Stimulated activated CD4-positive, alpha-beta T cell treated with anti-CD3 and anti-CD28 coated beads, Interleukin-2, amount 100 ng/mL, for 24 hours (primary cell): ENCODE measurements around the gene ISY1.
A peak's percentile ranks its signal among the peaks of the same experiment; 100 is the strongest.
"Not testable (repeated sequence)": the region's sequence is repeated elsewhere in the genome, so short reads cannot be mapped to it uniquely, and the experiment has no call there.

Experiments
- DNase-seq, 2 donors: peaks; one replicate each; pipeline ENCODE4 v3.0.0-alpha.2; 2020

The ISY1 gene

GRCh38 chr3:129160891-129161859, at the start of gene ISY1:
Gene ISY1 (minus strand): TSS chr3:129161063. CDS start chr3:129160975, 88 bp downstream.
- DNase-seq: peak; percentile 85 to 86

DNA sequence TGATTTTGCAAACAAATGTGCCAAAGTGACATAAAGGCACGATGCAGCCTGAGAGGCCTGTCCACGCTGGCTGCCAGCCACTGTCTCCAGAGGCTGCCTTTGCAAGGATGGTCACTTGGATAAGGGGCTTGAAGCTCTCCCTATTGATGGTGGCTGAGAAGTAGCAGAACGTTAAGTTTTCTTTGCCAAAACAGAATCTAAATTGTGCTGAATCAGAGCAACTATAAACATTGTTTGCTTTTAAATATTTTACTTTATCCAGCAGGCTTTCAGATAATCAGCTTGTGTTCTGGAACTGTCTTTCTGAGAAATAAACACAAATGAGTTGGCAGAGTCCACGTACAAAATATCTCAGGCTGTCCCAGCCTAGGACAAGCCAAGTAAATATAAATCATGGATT, 46.6 kb upstream of the ISY1 start:
- no peak for DNase-seq

- no peak for DNase-seq
These were observed 44.4 kb upstream of the ISY1 start for GRCh38 chr3:129205109-129205832.

DNA sequence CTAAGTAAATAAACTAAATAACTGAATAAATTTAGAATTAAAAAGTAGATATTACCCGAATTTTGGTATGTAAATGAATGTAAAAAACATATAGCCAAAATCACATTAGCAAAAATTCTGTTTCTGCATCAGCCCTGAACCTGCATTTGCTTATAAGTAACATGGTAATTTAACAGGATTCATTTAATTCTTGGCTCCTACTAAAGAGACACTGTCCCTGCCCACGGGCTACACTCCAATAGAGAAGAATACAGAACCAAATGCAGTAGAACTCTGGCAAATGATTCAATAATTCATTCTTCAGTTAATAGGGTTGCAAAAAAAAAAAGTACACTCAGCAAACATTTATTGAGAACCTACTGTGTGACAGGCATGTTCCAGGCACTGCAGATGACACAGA, 43.6 kb upstream of the ISY1 start:
- no peak for DNase-seq

DNA sequence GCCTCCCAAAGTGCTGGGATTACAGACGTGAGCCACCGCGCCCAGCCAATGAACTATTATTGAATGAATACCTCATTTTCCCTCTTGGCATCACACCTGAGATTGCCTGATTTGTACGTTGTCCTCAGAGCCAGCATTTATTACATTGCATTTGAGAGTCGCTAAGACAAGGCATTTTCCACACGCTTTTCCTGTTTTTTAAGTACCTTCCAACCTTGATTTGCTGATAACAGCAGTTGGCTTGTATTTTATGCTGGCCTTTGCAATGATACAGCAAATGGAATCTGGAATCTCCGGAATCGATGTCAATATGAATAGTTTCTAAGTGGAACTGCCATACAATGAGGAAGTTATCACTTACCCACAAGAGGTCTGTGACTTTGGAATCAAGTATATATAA, 38.5 kb upstream of the ISY1 start:
- no peak for DNase-seq

GRCh38 chr3:129197321-129197720, 36.5 kb upstream of the ISY1 start:
- DNase-seq: no peak

GRCh38 chr3:129196601-129197000, 35.7 kb upstream of the ISY1 start:
- DNase-seq: no peak

DNA sequence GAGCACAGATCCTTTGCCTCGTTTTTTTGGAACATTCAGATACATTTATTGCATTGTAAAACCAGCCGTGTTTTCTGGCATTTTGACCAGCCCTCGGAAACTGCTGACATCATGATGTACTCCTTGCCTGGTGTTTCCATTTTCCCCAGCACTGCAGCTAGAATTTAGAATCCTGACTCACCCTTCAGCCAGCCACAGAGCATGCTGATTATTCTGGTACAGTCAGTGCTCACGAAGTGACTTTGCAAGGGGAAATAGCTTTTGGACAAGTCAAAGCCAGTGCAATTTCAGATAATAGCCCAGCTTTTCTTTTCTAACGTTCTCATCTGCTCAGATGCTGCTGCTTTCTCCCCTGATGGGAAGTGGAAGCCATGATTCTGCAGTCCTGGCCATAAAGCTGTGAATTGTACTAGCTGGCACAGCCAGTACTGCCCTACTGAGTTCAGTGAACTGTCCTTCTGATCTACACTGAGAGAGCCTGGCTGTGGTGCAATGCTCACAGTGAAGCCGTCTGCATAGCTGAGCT, 34.9 kb upstream of the ISY1 start:
- no peak for DNase-seq

- not testable (repeated sequence) for DNase-seq
These were observed 28.9 kb upstream of the ISY1 start for GRCh38 chr3:129189793-129190192.

DNA sequence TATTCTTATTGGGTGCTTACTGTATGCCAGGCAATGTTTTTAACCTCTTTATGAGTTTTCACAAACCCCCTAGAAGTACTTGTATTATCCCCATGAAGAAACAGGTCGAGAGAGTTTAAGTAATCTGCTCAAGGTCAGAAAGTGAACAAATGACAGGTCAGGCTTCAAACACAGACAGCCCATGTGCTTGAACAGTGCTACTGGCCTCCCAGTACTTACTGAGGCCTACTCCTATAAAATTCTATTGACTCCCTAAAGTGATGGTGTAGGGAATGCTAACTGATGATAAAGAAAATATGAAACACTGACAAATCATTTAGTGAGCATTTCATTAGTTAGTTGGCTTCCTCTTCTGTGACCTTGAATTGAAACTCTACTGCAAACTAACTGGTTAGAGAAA, 27.0 kb upstream of the ISY1 start:
- no peak for DNase-seq

- no peak for DNase-seq
These were observed 24.9 kb upstream of the ISY1 start for GRCh38 chr3:129185783-129186182.

- not testable (repeated sequence) for DNase-seq
These were observed 24.1 kb upstream of the ISY1 start for GRCh38 chr3:129184784-129185542.

- peak; percentile 40 to 50 for DNase-seq
These were observed 23.5 kb upstream of the ISY1 start for GRCh38 chr3:129184396-129184657.

DNA sequence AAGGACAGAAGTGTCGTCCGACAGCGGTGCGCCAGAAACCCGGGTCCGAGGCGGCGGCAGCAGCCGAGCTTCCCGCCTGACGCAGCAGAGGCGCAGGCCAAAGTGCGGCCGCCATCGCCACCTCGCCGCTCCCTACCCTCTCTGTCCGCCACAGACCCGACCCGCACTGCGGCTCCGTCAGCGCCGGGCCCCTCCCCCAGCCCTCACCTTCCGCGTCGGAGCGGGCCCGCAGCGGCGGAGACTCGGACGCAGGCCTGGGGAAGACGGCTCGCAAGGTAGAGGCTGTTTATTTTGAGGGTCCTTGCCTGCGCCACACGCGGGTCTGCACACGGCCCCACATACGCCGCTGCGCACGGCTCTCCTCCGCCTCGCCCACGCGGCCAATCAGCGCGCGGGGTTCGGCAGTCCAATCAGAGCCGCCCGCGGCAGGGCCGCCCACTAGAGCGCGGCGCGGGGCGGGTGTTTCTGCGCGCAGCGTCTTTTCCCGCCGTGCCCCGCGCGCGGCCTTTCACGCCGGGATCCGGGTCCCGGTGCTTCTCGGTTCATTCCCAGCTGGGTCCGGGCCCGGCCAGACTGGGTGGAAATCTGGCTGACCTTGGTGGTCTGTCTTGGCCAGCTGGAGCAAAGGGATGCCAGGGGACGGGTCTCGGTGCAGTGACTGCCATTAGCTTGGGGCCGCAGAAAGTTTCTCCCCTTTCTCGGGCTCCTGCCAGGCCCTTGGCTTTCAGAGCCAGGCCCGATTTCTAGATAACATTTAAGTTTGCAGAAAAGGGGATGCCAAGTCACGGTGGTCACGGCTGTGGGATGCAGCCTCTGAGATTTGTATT, 22.9 kb upstream of the ISY1 start, which contains the start of gene CNBP:
Gene CNBP, minus strand, starts transcription at position 328 of the 827 bp plus-strand sequence. CDS start 12,139 bp downstream, outside the sequence.
- DNase-seq: peak; percentile 92 to 93

GRCh38 chr3:129182390-129183185, 21.7 kb upstream of the ISY1 start:
- peak; percentile 46 to 54 for DNase-seq

DNA sequence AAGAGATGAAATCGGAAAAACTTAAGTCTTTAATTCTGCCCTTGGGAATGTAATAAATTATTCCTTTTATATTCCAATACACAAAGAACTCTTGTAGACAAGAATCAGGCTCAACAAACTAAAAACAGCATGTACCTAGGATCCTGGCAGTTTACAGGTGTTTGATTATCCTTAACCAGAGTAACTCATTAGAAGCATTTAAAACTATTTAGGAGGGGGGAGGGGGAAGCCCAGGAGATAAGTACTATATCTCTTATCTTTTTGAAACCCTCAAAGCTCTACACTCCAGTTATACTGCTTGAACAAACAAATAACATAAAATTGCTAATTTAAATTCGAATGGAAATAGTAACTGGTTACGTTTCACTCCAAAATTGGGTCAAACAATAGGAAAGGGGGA, 21.0 kb upstream of the ISY1 start:
- no peak for DNase-seq

DNA sequence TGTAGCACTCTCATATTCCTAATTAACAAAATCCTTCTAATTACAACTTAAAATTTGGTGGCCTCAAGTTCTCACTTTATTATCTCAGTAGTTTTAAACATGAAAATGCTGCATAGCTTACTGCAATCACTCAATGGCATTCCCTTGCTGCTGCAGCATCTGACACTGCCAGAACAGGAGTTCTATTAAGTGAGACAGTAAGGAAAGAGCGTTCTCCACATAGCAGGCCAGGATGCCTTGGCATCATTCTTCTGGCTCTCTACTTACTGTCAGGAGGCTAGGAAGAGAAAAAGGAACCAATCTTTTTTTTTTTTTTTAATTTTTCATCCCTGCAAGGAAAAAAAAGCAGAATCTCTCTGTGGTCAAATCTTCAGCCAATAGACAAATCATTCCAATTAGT, 19.6 kb upstream of the ISY1 start:
- DNase-seq: no peak

DNA sequence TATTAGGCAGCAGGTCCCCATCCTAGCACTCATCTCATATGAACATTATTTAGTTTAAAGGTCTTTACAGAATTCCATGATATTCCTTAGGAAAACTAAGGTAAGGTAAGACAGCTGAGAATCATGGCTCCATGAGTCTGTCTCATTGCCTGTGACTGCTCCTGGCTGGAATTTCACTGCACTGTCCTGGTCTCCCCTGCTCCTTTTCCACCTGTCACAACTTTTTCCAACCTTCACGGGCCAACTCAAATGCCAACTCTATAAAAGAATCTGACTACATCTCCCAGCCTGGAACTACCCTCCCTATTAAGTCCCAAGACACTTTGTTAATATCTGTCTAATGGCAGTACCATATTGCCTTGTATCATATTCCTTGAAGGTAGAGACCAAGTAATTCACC, 15.2 kb upstream of the ISY1 start:
- DNase-seq: no peak

- DNase-seq: no peak
These were observed 12.9 kb upstream of the ISY1 start for GRCh38 chr3:129173725-129174124.

DNA sequence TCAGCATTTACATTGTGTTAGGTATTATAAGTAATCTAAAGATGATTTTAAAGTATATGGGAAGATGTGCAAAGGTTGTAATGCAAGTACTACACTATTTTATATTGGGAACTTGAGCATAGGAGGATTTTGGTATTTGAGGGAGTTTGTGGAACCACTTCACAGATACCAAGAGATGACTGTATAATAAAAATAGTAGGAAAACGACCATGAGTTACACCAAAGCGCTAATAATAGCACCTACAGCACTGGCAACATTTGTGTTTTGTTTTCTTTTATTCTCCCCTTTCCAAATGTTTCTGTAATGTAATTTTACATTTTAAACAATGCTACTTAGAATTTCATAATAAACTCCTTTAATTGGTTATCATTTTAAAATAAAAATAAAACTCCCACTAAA, 12.3 kb upstream of the ISY1 start:
- DNase-seq: no peak
